ENCODE data around the gene FANCC. TPM values are rescaled to one million over a fixed set of nuclear protein-coding genes. Genes with fewer than 3 reads are reported as not detected.

FANCC gene
- total and polyA plus RNA-seq, 2 donors (not counting 1 experiment from before 2014, with no cell fraction given): 8.9 to 9.0 TPM

DNA sequence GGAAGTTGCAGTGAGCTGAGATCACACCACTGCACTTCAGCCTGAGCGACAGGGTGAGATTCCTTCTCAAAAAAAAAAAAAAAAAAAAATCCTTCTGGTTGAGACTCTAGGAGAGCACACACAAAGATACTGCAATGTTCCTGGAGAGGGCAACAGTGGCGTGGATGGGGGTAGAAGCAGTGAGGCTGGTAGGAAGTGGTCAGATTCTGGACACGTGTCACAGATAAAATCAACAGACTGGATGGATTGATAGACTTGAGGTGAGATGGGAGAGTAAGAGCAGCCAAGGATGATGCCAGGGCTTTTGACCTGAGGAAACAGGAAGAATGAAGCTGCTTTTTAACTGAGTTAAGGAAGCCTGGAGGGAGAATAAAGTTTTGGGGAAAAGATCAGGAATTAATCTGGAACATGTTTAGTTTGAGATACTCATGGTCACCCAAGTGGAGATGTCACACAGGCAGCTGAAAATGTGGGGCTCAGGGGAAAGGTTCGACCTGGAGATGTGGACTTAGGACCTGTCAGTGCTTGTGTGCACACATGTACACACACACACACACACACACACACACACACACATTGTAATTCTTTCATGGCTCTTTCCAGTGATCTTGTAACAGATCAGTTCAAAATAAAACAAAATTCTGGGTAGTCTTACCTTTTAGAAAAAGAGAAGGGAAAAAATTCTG, 88.1 kb downstream of the FANCC start:
- no peak overlapping the region for H3K27ac ChIP-seq (ENCODE audit: insufficient read depth, low read length)
- no peaks in the 10 kb centered on the region for H4K20me1 ChIP-seq (ENCODE audit: control insufficient read depth, extremely low read depth, insufficient read depth, low read length)
- no peak for DNase-seq (ENCODE audit: low read depth in 2 of 2)
- no peak for TF ChIP-seq EZH2 (IDR thresholded peaks at IDR 0.05; ENCODE audit: low read length, missing control alignments)
- TF ChIP-seq, protein P1, sequence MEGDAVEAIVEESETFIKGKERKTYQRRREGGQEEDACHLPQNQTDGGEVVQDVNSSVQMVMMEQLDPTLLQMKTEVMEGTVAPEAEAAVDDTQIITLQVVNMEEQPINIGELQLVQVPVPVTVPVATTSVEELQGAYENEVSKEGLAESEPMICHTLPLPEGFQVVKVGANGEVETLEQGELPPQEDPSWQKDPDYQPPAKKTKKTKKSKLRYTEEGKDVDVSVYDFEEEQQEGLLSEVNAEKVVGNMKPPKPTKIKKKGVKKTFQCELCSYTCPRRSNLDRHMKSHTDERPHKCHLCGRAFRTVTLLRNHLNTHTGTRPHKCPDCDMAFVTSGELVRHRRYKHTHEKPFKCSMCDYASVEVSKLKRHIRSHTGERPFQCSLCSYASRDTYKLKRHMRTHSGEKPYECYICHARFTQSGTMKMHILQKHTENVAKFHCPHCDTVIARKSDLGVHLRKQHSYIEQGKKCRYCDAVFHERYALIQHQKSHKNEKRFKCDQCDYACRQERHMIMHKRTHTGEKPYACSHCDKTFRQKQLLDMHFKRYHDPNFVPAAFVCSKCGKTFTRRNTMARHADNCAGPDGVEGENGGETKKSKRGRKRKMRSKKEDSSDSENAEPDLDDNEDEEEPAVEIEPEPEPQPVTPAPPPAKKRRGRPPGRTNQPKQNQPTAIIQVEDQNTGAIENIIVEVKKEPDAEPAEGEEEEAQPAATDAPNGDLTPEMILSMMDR (conservative IDR thresholded peaks at IDR 0.05 in 1 of 2, IDR thresholded peaks at IDR 0.05 in 1 of 2; ENCODE audit: low read depth in 1 of 2, low read length in 2 of 2): no peak
- H3K9me3 ChIP-seq (ENCODE audit: control insufficient read depth, insufficient read depth, low read depth, low read length): no peaks in the 10 kb centered on the region
- H3K9ac ChIP-seq (ENCODE audit: insufficient read depth, low read length): no peak overlapping the region
- no peaks in the 10 kb centered on the region for H3K36me3 ChIP-seq (ENCODE audit: control insufficient read depth, insufficient read depth, low read length)
- H3K4me1 ChIP-seq (ENCODE audit: control insufficient read depth, extremely low read depth, insufficient read depth, low read length): no peaks in the 10 kb centered on the region
- no peaks in the 10 kb centered on the region for H3K79me2 ChIP-seq (ENCODE audit: control insufficient read depth, insufficient read depth, low read length)
- no peak overlapping the region for H2AFZ ChIP-seq (ENCODE audit: low read length)
- H3K4me3 ChIP-seq (replicated peaks in 1 of 4; ENCODE audit: control extremely low read depth in 1 of 4, insufficient read depth in 1 of 4, low read depth in 3 of 4, low read length in 4 of 4): no peak overlapping the region
- no peaks in the 10 kb centered on the region for H3K27me3 ChIP-seq (ENCODE audit: control insufficient read depth, insufficient read depth, low read length)
- H3K4me2 ChIP-seq (ENCODE audit: extremely low read depth, insufficient read depth, low read length): no peak overlapping the region

DNA sequence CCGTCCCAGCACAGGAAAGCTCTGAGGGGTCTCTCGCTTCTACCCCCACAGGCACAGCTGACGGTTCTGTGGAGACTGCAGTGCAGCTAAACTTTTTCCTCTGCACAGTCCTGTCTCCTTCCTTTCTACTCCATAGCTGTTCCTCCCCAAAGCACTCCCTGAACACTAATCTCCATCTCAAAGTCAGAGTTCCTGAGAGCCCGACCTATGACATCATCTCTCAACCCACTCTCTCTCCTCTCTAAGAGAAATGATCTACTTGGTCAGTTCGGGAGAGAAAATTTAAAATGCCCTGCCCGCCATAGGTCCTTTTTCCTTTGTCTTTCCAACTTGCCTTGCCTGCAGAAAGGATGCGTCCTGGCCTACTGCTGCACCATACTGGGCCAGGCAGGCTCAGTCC, 90.6 kb downstream of the FANCC start:
- H3K4me3 ChIP-seq (replicated peaks in 1 of 4; ENCODE audit: control extremely low read depth in 1 of 4, insufficient read depth in 1 of 4, low read depth in 3 of 4, low read length in 4 of 4): no peak overlapping the region
- no peak overlapping the region for H3K9ac ChIP-seq (ENCODE audit: insufficient read depth, low read length)
- H3K27me3 ChIP-seq (ENCODE audit: control insufficient read depth, insufficient read depth, low read length): no peaks in the 10 kb centered on the region
- H3K4me1 ChIP-seq (ENCODE audit: control insufficient read depth, extremely low read depth, insufficient read depth, low read length): no peaks in the 10 kb centered on the region
- no peak overlapping the region for H3K4me2 ChIP-seq (ENCODE audit: extremely low read depth, insufficient read depth, low read length)
- no peaks in the 10 kb centered on the region for H3K79me2 ChIP-seq (ENCODE audit: control insufficient read depth, insufficient read depth, low read length)
- no peaks in the 10 kb centered on the region for H3K9me3 ChIP-seq (ENCODE audit: control insufficient read depth, insufficient read depth, low read depth, low read length)
- TF ChIP-seq, protein P1 (conservative IDR thresholded peaks at IDR 0.05 in 1 of 2, IDR thresholded peaks at IDR 0.05 in 1 of 2; ENCODE audit: low read depth in 1 of 2, low read length in 2 of 2): no peak
- no peak for TF ChIP-seq EZH2 (IDR thresholded peaks at IDR 0.05; ENCODE audit: low read length, missing control alignments)
- peak in 1 of 2 donors; percentile 6 for DNase-seq (ENCODE audit: low read depth in 2 of 2)
- no peaks in the 10 kb centered on the region for H4K20me1 ChIP-seq (ENCODE audit: control insufficient read depth, extremely low read depth, insufficient read depth, low read length)
- no peaks in the 10 kb centered on the region for H3K36me3 ChIP-seq (ENCODE audit: control insufficient read depth, insufficient read depth, low read length)
- H2AFZ ChIP-seq (ENCODE audit: low read length): no peak overlapping the region
- no peak overlapping the region for H3K27ac ChIP-seq (ENCODE audit: insufficient read depth, low read length)

DNA sequence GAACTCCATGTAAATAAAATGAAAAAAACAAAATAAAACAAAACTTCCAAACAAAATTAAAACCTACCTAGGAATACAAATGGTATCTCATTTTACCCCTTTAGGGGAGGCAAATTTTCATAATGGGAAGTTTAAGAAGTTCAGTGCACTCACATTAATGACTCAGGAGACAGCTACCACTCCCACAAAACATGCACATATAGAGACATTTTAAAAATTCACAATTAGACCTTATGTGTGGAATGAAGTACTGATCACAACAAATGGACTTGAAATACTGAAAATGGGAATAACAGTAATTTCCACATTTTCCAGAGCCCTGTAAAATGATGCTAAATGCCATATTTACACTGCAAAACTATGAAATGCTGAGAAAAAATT, 91.8 kb downstream of the FANCC start:
- Histone ChIP-seq H3K79me2 (ENCODE audit: control insufficient read depth, insufficient read depth, low read length) (no peaks in the 10 kb centered on the region), H3K9ac (ENCODE audit: insufficient read depth, low read length) (no peak overlapping the region), H3K27me3 (ENCODE audit: control insufficient read depth, insufficient read depth, low read length) (no peaks in the 10 kb centered on the region), H3K4me2 (ENCODE audit: extremely low read depth, insufficient read depth, low read length) (no peak overlapping the region), H2AFZ (ENCODE audit: low read length) (no peak overlapping the region), H3K36me3 (ENCODE audit: control insufficient read depth, insufficient read depth, low read length) (no peaks in the 10 kb centered on the region), H3K4me1 (ENCODE audit: control insufficient read depth, extremely low read depth, insufficient read depth, low read length) (no peaks in the 10 kb centered on the region), H4K20me1 (ENCODE audit: control insufficient read depth, extremely low read depth, insufficient read depth, low read length) (no peaks in the 10 kb centered on the region), H3K9me3 (ENCODE audit: control insufficient read depth, insufficient read depth, low read depth, low read length) (no peaks in the 10 kb centered on the region), H3K4me3 (replicated peaks in 1 of 4; ENCODE audit: control extremely low read depth in 1 of 4, insufficient read depth in 1 of 4, low read depth in 3 of 4, low read length in 4 of 4) (no peak overlapping the region), H3K27ac (ENCODE audit: insufficient read depth, low read length) (no peak overlapping the region)
- no peak for TF ChIP-seq EZH2 (IDR thresholded peaks at IDR 0.05; ENCODE audit: low read length, missing control alignments)
- TF ChIP-seq, protein P1 (conservative IDR thresholded peaks at IDR 0.05 in 1 of 2, IDR thresholded peaks at IDR 0.05 in 1 of 2; ENCODE audit: low read depth in 1 of 2, low read length in 2 of 2): no peak
- DNase-seq (ENCODE audit: low read depth in 2 of 2): no peak
